B cell (primary cell): ENCODE measurements around the gene TBX4. TPM values are rescaled to one million over a fixed set of nuclear protein-coding genes. Genes with fewer than 3 reads are reported as not detected.

Experiments used
- ATAC-seq: fragments of 200-7000 bp; cut with Tn5 transposase; one replicate; pipeline ENCODE4 v1.10.0; 2021; ENCODE audit warnings: low read depth, mild to moderate bottlenecking, moderate number of reproducible peaks, moderate library complexity
- CTCF ChIA-PET: fragments of 350-600 bp; sonication (Branson Sonifier 250); formaldehyde crosslinking; loops from one replicate; lab custom pipeline; 2021; ENCODE audit warnings: antibody characterized with exemption, inconsistent platforms; lab: Charles Lee
- POLR2A ChIA-PET: fragments of 350-600 bp; sonication (Branson Sonifier 250); formaldehyde crosslinking; loops from one replicate; lab custom pipeline; 2021; ENCODE audit warnings: antibody characterized with exemption; lab: Charles Lee
- DNase-seq: peaks from one replicate; pipeline ENCODE4 v3.0.0; 2013
- H2AFZ ChIP-seq: 2 replicates; pipeline ENCODE4 v1.6.1; 2012; ENCODE audit warnings: mild to moderate bottlenecking, low read depth, low read length; ENCODE audit not compliant: insufficient read depth, poor library complexity, severe bottlenecking
- H3K27ac ChIP-seq, 2 donors: 1 replicate in 1 of 2; 2 replicates in 1 of 2; pipeline ENCODE4 v1.5.1; 2012 to 2013; ENCODE audit warnings: low read length in 2 of 2, mild to moderate bottlenecking in 2 of 2, moderate library complexity in 1 of 2
- H3K27me3 ChIP-seq, 4 experiments: fragments of 200-600 bp in 1 of 4; sonication (generic) in 1 of 4; replicated peaks in 1 of 4; 1 replicate in 2 of 4; 2 replicates in 2 of 4; pipeline versions ENCODE4 v1.6.1 to v1.7.0; 2013 to 2016; ENCODE audit warnings: low read length in 3 of 4, mild to moderate bottlenecking in 2 of 4, mixed read lengths in 1 of 4, moderate library complexity in 1 of 4; ENCODE audit not compliant: insufficient read depth in 4 of 4, control insufficient read depth in 3 of 4; ENCODE audit errors: control extremely low read depth in 1 of 4
- H3K36me3 ChIP-seq, 2 experiments: replicated peaks in 1 of 2; 1 replicate in 1 of 2; 2 replicates in 1 of 2; pipeline versions ENCODE4 v1.6.1 to v1.7.1; 2013; ENCODE audit warnings: low read length in 1 of 2; ENCODE audit not compliant: insufficient read depth in 2 of 2, control insufficient read depth in 1 of 2; ENCODE audit errors: control extremely low read depth in 1 of 2, extremely low read depth in 1 of 2
- H3K4me1 ChIP-seq, 2 donors: fragments of 200-600 bp in 1 of 2; sonication (generic) in 1 of 2; 1 replicate in 1 of 2; 2 replicates in 1 of 2; pipeline versions ENCODE4 v1.5.1 to v1.6.1; 2013 to 2017; ENCODE audit warnings: low read length in 2 of 2; ENCODE audit not compliant: control insufficient read depth in 2 of 2, insufficient read depth in 2 of 2
- H3K4me2 ChIP-seq: replicated peaks from 2 replicates; pipeline ENCODE3; 2012; ENCODE audit warnings: mild to moderate bottlenecking, low read depth, low read length; ENCODE audit not compliant: poor library complexity, severe bottlenecking
- H3K4me3 ChIP-seq, 5 experiments: fragments of 200-600 bp in 1 of 5; sonication (generic) in 1 of 5; 1 replicate in 3 of 5; 2 replicates in 2 of 5; pipeline versions ENCODE4 v1.5.1 to v1.7.0; 2011 to 2016; ENCODE audit warnings: low read length in 4 of 5, mild to moderate bottlenecking in 4 of 5, low read depth in 2 of 5, control low read depth in 1 of 5, moderate library complexity in 1 of 5; ENCODE audit not compliant: insufficient read depth in 1 of 5; ENCODE audit errors: control extremely low read depth in 1 of 5, extremely low read depth in 1 of 5
- H3K79me2 ChIP-seq: fragments of 200-600 bp; sonication (generic); one replicate; pipeline ENCODE4 v1.6.0; 2016; ENCODE audit warnings: low read length; ENCODE audit not compliant: control insufficient read depth, insufficient read depth
- H3K9ac ChIP-seq: fragments of 200-600 bp; sonication (generic); 2 replicates; pipeline ENCODE4 v1.6.1; 2017; ENCODE audit warnings: mild to moderate bottlenecking, low read length, moderate library complexity
- H3K9me3 ChIP-seq, 3 donors: one replicate each; pipeline versions ENCODE4 v1.6.1 to v1.7.1; 2013; ENCODE audit warnings: low read length in 2 of 3; ENCODE audit not compliant: control insufficient read depth in 2 of 3, insufficient read depth in 1 of 3; ENCODE audit errors: control extremely low read depth in 1 of 3
- H4K20me1 ChIP-seq: 2 replicates; pipeline ENCODE4 v1.6.0; 2012; ENCODE audit warnings: mild to moderate bottlenecking, low read length; ENCODE audit not compliant: insufficient read depth, control insufficient read depth, poor library complexity, severe bottlenecking
- H3K27ac Mint-ChIP-seq: one replicate; pipeline ENCODE4 v1.8.0; 2021; ENCODE audit warnings: mixed read lengths
- H3K27me3 Mint-ChIP-seq: one replicate; pipeline ENCODE4 v1.8.0; 2021; ENCODE audit warnings: mixed read lengths
- H3K4me1 Mint-ChIP-seq: one replicate; pipeline ENCODE4 v1.8.0; 2021; ENCODE audit warnings: mixed read lengths
- H3K4me3 Mint-ChIP-seq: one replicate; pipeline ENCODE4 v1.8.0; 2021; ENCODE audit warnings: mixed read lengths
- H3K9me3 Mint-ChIP-seq: one replicate; pipeline ENCODE4 v1.8.0; 2022; ENCODE audit warnings: mixed read lengths; ENCODE audit not compliant: insufficient read depth
- EZH2 ChIP-seq: IDR thresholded peaks from 2 replicates; pipeline ENCODE4 v1.6.1; 2012; ENCODE audit warnings: borderline replicate concordance, low read depth, mild to moderate bottlenecking, moderate library complexity, low read length; ENCODE audit not compliant: insufficient read depth, poor library complexity, severe bottlenecking
- WGBS: methylation state at CpG from one replicate; pipeline ENCODE4 v1.1.5; 2013; ENCODE audit warnings: missing lambda C conversion rate; ENCODE audit not compliant: insufficient coverage; 5-methylcytosine and 5-hydroxymethylcytosine counted together
- intact Hi-C: fragments of 100-400 bp; cut with micrococcal nuclease; formaldehyde crosslinking; loops from one replicate; pipeline ENCODE4 v1.10.0; 2022
- polyA plus RNA-seq: library from polyadenylated mRNA; depleted of rRNA; stranded (reverse); fragments of >200 nt; gene quantifications from 2 replicates; pipeline ENCODE4 v1.2.3, GENCODE V29; 2012
- total RNA-seq, 2 donors: library from RNA; stranded (reverse); fragments of 120-200 nt in 1 of 2; gene quantifications; 1 replicate in 1 of 2; 2 replicates in 1 of 2; pipeline versions ENCODE4 v1.2.3 to v1.2.4, GENCODE V29; 2013 to 2022
- TF ChIP-seq, protein P1 (sequence below): fragments of 200-600 bp; IDR thresholded peaks from one replicate; pipeline ENCODE4 v1.8.0; 2022; ENCODE audit warnings: antibody characterized with exemption, mild to moderate bottlenecking

Gene TBX4
- total and polyA plus RNA-seq, 2 donors (not counting 1 experiment from before 2014, with no cell fraction given) = not detected

DNA sequence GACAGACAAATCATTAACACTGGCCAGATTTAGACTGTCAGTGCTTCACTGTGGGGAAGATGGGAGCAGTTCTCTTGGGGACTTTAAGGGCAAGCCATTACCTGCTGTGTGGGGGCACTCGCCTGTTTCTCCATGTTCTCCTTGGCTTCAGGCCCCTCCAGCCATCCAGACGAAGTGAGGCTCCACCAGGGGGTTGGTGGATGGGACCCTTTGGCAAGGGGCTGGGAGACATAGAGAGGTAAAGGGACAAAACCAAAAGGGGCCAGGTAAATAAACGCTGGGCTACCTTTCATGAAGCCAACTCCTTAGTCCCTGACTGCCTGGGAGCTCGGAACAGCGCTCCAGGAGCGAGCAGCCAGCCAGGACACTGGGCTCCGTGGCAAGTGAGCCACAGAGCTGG, 14.0 kb downstream of the TBX4 start:
- ATAC-seq = no peak
- Histone ChIP-seq H3K79me2 (no peaks in the 10 kb centered on the region), H3K9ac (no peak overlapping the region), H3K27ac (no peak overlapping the region), H3K4me2 (no peak overlapping the region), H3K4me3 (no peak overlapping the region), H3K27me3 (peaks cover 0 to 25% (median 8%) of the 10 kb centered on the region in 4 experiments), H3K4me1 (peaks cover 12 to 16% of the 10 kb centered on the region in 2 donors), H4K20me1 (no peaks in the 10 kb centered on the region), H2AFZ (no peak overlapping the region), H3K9me3 (no peaks in the 10 kb centered on the region), H3K36me3 (no peaks in the 10 kb centered on the region)
- Mint-ChIP-seq H3K27me3 (peaks cover 39% of the 10 kb centered on the region), H3K4me3 (no peak overlapping the region), H3K4me1 (peaks cover 19% of the 10 kb centered on the region), H3K27ac (no peak overlapping the region), H3K9me3 (no peaks in the 10 kb centered on the region)
- ChIA-PET POLR2A (no interaction called here), CTCF (no interaction called here)
- DNase-seq = no peak
- WGBS = 96% methylated on average over 6 of the region's 7 CpGs
- TF ChIP-seq, protein P1, sequence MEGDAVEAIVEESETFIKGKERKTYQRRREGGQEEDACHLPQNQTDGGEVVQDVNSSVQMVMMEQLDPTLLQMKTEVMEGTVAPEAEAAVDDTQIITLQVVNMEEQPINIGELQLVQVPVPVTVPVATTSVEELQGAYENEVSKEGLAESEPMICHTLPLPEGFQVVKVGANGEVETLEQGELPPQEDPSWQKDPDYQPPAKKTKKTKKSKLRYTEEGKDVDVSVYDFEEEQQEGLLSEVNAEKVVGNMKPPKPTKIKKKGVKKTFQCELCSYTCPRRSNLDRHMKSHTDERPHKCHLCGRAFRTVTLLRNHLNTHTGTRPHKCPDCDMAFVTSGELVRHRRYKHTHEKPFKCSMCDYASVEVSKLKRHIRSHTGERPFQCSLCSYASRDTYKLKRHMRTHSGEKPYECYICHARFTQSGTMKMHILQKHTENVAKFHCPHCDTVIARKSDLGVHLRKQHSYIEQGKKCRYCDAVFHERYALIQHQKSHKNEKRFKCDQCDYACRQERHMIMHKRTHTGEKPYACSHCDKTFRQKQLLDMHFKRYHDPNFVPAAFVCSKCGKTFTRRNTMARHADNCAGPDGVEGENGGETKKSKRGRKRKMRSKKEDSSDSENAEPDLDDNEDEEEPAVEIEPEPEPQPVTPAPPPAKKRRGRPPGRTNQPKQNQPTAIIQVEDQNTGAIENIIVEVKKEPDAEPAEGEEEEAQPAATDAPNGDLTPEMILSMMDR = no peak
- no peak for TF ChIP-seq EZH2
- intact Hi-C loops = no loop called here

DNA sequence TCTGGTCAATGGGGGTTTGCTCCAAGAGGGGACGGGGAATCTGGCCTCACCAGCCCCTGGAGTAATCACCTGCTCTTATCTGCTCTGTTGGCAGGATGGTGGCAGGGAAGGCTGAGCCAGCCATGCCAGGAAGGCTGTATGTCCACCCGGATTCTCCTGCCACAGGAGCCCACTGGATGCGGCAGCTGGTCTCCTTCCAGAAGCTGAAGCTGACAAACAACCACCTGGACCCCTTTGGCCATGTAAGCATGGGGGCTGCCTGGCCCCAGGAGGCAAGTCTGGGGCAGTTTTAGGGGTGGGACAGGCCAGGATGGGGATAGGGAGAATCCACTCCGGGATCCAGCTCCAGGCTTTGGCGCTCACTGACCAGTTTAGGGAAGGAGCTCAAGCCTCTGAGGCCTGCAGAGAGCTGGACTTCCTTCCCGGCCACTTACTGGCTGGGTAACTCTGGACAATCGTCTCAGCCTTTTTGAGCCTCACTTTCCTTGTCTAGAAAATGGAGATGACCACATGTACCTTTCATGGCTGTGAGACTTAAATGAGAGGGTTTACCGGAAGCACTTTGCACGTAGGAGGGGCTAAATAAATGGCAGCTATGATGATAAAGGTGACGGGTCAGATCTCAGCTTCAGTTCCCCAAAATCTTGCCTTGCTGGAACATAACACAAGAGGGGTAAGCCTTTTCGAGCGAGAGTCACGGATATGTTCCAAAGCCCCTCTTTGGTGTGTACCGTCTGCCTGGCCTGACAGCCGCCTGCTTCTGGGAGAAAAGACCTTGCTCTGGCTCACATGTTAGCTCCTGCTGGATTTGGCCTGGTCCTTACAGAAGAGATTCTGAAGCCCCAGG, 15.4 kb downstream of the TBX4 start:
- no peaks in the 10 kb centered on the region for H3K9me3 ChIP-seq
- peaks cover 11% of the 10 kb centered on the region for H3K4me1 Mint-ChIP-seq
- intact Hi-C loops = no loop called here
- H3K36me3 ChIP-seq = no peaks in the 10 kb centered on the region
- peaks cover 0 to 11% (median 4%) of the 10 kb centered on the region in 4 experiments for H3K27me3 ChIP-seq
- H3K4me3 Mint-ChIP-seq = peak overlapping the region; percentile 68
- H3K9me3 Mint-ChIP-seq = no peaks in the 10 kb centered on the region
- 60% methylated on average over 13 of the region's 15 CpGs for WGBS
- DNase-seq (no peak), ATAC-seq (peak; percentile 47)
- POLR2A ChIA-PET = no interaction called here
- no peaks in the 10 kb centered on the region for H3K79me2 ChIP-seq
- H3K4me3 ChIP-seq = no peak overlapping the region
- H3K4me1 ChIP-seq = peaks cover under 1 to 8% of the 10 kb centered on the region in 2 donors
- H3K9ac ChIP-seq = no peak overlapping the region
- no peak overlapping the region for H3K27ac ChIP-seq
- TF ChIP-seq, protein P1 = no peak
- no peak for TF ChIP-seq EZH2
- peak overlapping the region; percentile 28 for H3K4me2 ChIP-seq
- peak overlapping the region; percentile 10 for H3K27ac Mint-ChIP-seq
- CTCF ChIA-PET = interaction anchor here (0.6 to 0.8 kb wide), 2 partner anchors 48 to 603 kb away, joined by 3 to 4 read pairs; no protein-coding TSS in a partner anchor
- no peaks in the 10 kb centered on the region for H4K20me1 ChIP-seq
- peak overlapping the region; percentile 50 for H2AFZ ChIP-seq
- H3K27me3 Mint-ChIP-seq = peaks cover 31% of the 10 kb centered on the region
